HepG2 (cell line): Measurements from ENCODE around the gene WNK2. TPM values are rescaled to one million over a fixed set of nuclear protein-coding genes. Genes with fewer than 3 reads are reported as not detected.

Source experiments
- ATAC-seq: fragments of 200-7000 bp; cut with Tn5 transposase; 3 replicates; pipeline ENCODE4 v1.9.1; 2020; ENCODE audit warnings: mild to moderate bottlenecking, moderate library complexity
- BruUV-seq: library from RNA; stranded (reverse); fragments of 400-500 nt; replicated peaks from 2 replicates; lab custom pipeline; 2021; lab: Mats Ljungman, UMichigan
- CTCF ChIA-PET: fragments of 300-600 bp; formaldehyde crosslinking; extraction: SDS; loops from one replicate; lab custom pipeline; 2021; ENCODE audit warnings: low total read pairs, inconsistent platforms, low intra/inter-chr PET ratio; lab: Yijun Ruan, JAX
- POLR2A ChIA-PET: fragments of 350-600 bp; sonication (Branson Sonifier 250); formaldehyde crosslinking; loops from one replicate; lab custom pipeline; 2020; ENCODE audit warnings: antibody characterized with exemption, inconsistent platforms; lab: Yijun Ruan, JAX
- DNase-seq: peaks from one replicate; pipeline ENCODE4 v3.0.0-alpha.2; 2015; ENCODE audit warnings: low spot score
- FAIRE-seq: peaks from 3 replicates; lab custom pipeline; 2011; peaks lifted over from hg19 to GRCh38; lab: Jason Lieb, UNC
- H2AFZ ChIP-seq: one replicate; pipeline ENCODE4 v1.6.1; 2011; ENCODE audit warnings: low read length, inconsistent platforms
- H3K27ac ChIP-seq: fragments of 300-600 bp; 3 replicates; pipeline ENCODE4 v1.8.0; 2011; ENCODE audit warnings: mixed run types, mild to moderate bottlenecking, mixed read lengths, low read length, inconsistent platforms; ENCODE audit not compliant: insufficient read depth; ENCODE audit errors: extremely low read length
- H3K27me3 ChIP-seq, 2 experiments: fragments of 200-600 bp in 1 of 2; 2 replicates in 1 of 2; 3 replicates in 1 of 2; pipeline versions ENCODE4 v1.6.0 to v1.8.0; 2011; ENCODE audit warnings: low read length in 2 of 2, mild to moderate bottlenecking in 2 of 2, moderate library complexity in 2 of 2, inconsistent platforms in 1 of 2; ENCODE audit not compliant: insufficient read depth in 2 of 2, control insufficient read depth in 1 of 2
- H3K36me3 ChIP-seq, 2 experiments: fragments of 200-600 bp in 1 of 2; replicated peaks in 1 of 2; 2 replicates in 1 of 2; 3 replicates in 1 of 2; pipeline versions ENCODE4 v1.5.1 to v1.8.0; 2011; ENCODE audit warnings: low read length in 2 of 2, inconsistent platforms in 1 of 2; ENCODE audit not compliant: insufficient read depth in 2 of 2, control insufficient read depth in 1 of 2
- H3K4me1 ChIP-seq: 2 replicates; pipeline ENCODE4 v1.5.1; 2012; ENCODE audit warnings: low read length, inconsistent platforms; ENCODE audit not compliant: insufficient read depth
- H3K4me2 ChIP-seq: 2 replicates; pipeline ENCODE4 v1.6.0; 2011; ENCODE audit warnings: low read depth, low read length, inconsistent platforms
- H3K4me3 ChIP-seq, 3 experiments: fragments of 200-600 bp in 1 of 3; sonication (generic), shearing (Covaris generic) in 1 of 3; replicated peaks in 1 of 3; 2 replicates each; pipeline ENCODE4 v1.5.1; 2011 to 2016; ENCODE audit warnings: low read length in 3 of 3, inconsistent platforms in 2 of 3, low read depth in 2 of 3, mild to moderate bottlenecking in 2 of 3, control low read depth in 1 of 3, mixed read lengths in 1 of 3; ENCODE audit not compliant: insufficient read depth in 1 of 3
- H3K79me2 ChIP-seq: one replicate; pipeline ENCODE4 v1.6.1; 2011; ENCODE audit warnings: low read length, inconsistent platforms; ENCODE audit not compliant: insufficient read depth
- H3K9ac ChIP-seq: 2 replicates; pipeline ENCODE4 v1.6.0; 2011; ENCODE audit warnings: mild to moderate bottlenecking, low read depth, low read length, inconsistent platforms; ENCODE audit not compliant: insufficient read depth
- H3K9me3 ChIP-seq: 2 replicates; pipeline ENCODE4 v1.5.1; 2012; ENCODE audit warnings: mild to moderate bottlenecking, low read length
- H4K20me1 ChIP-seq: 2 replicates; pipeline ENCODE4 v1.6.0; 2011; ENCODE audit warnings: inconsistent platforms, mild to moderate bottlenecking, low read length, moderate library complexity; ENCODE audit not compliant: insufficient read depth
- CHD2 ChIP-seq: IDR thresholded peaks from 2 replicates; pipeline ENCODE4 v1.6.1; 2011; ENCODE audit warnings: low read depth, low read length, improper control_type of control experiment
- DPF2 ChIP-seq: sonication (generic); formaldehyde crosslinking; IDR thresholded peaks from 2 replicates; pipeline ENCODE4 v1.4.0; 2020; ENCODE audit warnings: mild to moderate bottlenecking, low read depth, missing genetic modification reagents, borderline replicate concordance
- ELF3 ChIP-seq: IDR thresholded peaks from 2 replicates; pipeline ENCODE4 v1.6.1; 2016; ENCODE audit warnings: missing genetic modification reagents, missing compliant biosample characterization
- IRF2 ChIP-seq: IDR thresholded peaks from 2 replicates; pipeline ENCODE4 v1.6.1; 2018; ENCODE audit warnings: missing genetic modification reagents, missing compliant biosample characterization
- MIXL1 ChIP-seq: IDR thresholded peaks from 2 replicates; pipeline ENCODE4 v1.6.1; 2016
- NR1H2 ChIP-seq: sonication (generic); formaldehyde crosslinking; IDR thresholded peaks from 2 replicates; pipeline ENCODE4 v1.8.1; 2022; ENCODE audit warnings: low read depth, missing genetic modification reagents, borderline replicate concordance
- RFX1 ChIP-seq: fragments of 450-650 bp; IDR thresholded peaks from 2 replicates; pipeline ENCODE4 v1.6.1; 2017
- SMARCC2 ChIP-seq: fragments of 450-650 bp; IDR thresholded peaks from 2 replicates; pipeline ENCODE4 v1.6.1; 2017; ENCODE audit warnings: antibody characterized with exemption, mild to moderate bottlenecking
- ZBTB7A ChIP-seq: sonication (generic); formaldehyde crosslinking; IDR thresholded peaks from 2 replicates; pipeline ENCODE4 v1.8.0; 2022; ENCODE audit warnings: mild to moderate bottlenecking, missing genetic modification reagents
- ZNF207 ChIP-seq: fragments of 450-650 bp; IDR thresholded peaks from 2 replicates; pipeline ENCODE4 v1.6.1; 2016; ENCODE audit warnings: antibody characterized with exemption, borderline replicate concordance
- ZNF3 ChIP-seq: IDR thresholded peaks from 2 replicates; pipeline ENCODE4 v1.7.0; 2017; ENCODE audit warnings: inconsistent platforms
- ZNF33A ChIP-seq: sonication (generic); formaldehyde crosslinking; IDR thresholded peaks from 2 replicates; pipeline ENCODE4 v1.5.1; 2020; ENCODE audit warnings: missing genetic modification reagents, mild to moderate bottlenecking, moderate library complexity, borderline replicate concordance
- ZNF484 ChIP-seq: sonication (generic); formaldehyde crosslinking; IDR thresholded peaks from 2 replicates; pipeline ENCODE4 v1.5.1; 2020; ENCODE audit warnings: mild to moderate bottlenecking, low read depth, missing genetic modification reagents, borderline replicate concordance
- ZNF570 ChIP-seq: sonication (generic); formaldehyde crosslinking; IDR thresholded peaks from 2 replicates; pipeline ENCODE4 v1.4.0; 2020; ENCODE audit warnings: mild to moderate bottlenecking, missing genetic modification reagents, borderline replicate concordance
- ZNF775 ChIP-seq: sonication (generic); formaldehyde crosslinking; IDR thresholded peaks from 2 replicates; pipeline ENCODE4 v1.4.0; 2020; ENCODE audit warnings: missing genetic modification reagents, mild to moderate bottlenecking, moderate library complexity, borderline replicate concordance
- WGBS: methylation state at CpG from one replicate; pipeline ENCODE4 v1.1.6; 2017; ENCODE audit warnings: low lambda C conversion rate; 5-methylcytosine and 5-hydroxymethylcytosine counted together
- in situ Hi-C: cut with HindIII; loops from 2 replicates; pipeline ENCODE4 v1.10.0; 2017; ENCODE audit warnings: low pct_unique_long_range_greater_than_20kb; ENCODE audit not compliant: extremely low pct_ligation_motif_present
- intact Hi-C: fragments of 100-400 bp; cut with micrococcal nuclease; formaldehyde crosslinking; loops from one replicate; pipeline ENCODE4 v1.10.0; 2022; ENCODE audit not compliant: unreplicated experiment
- polyA plus RNA-seq, 8 experiments: library from polyadenylated mRNA; depleted of rRNA in 3 of 8; stranded (reverse) in 7 of 8; unstranded in 1 of 8; fragments of >200 nt; fragmentation: Illumina TruSeq in 4 of 8; extraction: Trizol in 4 of 8; gene quantifications; 2 replicates each; pipeline versions ENCODE4 v1.2.1 to v1.2.3, GENCODE V29; 2011 to 2016; ENCODE audit warnings: low read depth in 4 of 8, missing spikeins in 1 of 8, mixed read lengths in 1 of 8; ENCODE audit not compliant: insufficient read depth in 1 of 8
- total RNA-seq, 5 experiments: library from RNA; depleted of rRNA; stranded (reverse); fragments of >200 nt; fragmentation: Illumina TruSeq; extraction: Trizol; gene quantifications; 2 replicates each; pipeline ENCODE4 v1.2.3, GENCODE V29; 2016; ENCODE audit warnings: low read depth in 1 of 5

The WNK2 gene
- total and polyA plus RNA-seq, 2 of the 13 experiments (the other 11 are each of a cell fraction or from before 2014, with no cell fraction given), result 10.5 to 12.0 TPM

GRCh38 chr9:93287189-93287552 is 103.2 kb downstream of the WNK2 start:
- Histone ChIP-seq H3K4me2 (no peak overlapping the region), H2AFZ (no peak overlapping the region), H3K4me3 (no peak overlapping the region), H3K9ac (no peak overlapping the region), H3K27me3 (no peaks in the 10 kb centered on the region), H3K9me3 (no peaks in the 10 kb centered on the region), H3K27ac (no peak overlapping the region), H3K79me2 (no peaks in the 10 kb centered on the region), H3K4me1 (peaks cover 25% of the 10 kb centered on the region), H3K36me3 (peaks cover 3 to 11% of the 10 kb centered on the region in 2 experiments; a peak in 3 of 5 replicates), H4K20me1 (no peaks in the 10 kb centered on the region)
- ChIA-PET CTCF (no interaction called here), POLR2A (no interaction called here)
- in situ Hi-C loops, result no loop called here
- intact Hi-C loops, result no loop called here
- DNase-seq (no peak), FAIRE-seq (no peak), ATAC-seq (no peak)
- 91% methylated on average over 8 of the region's 10 CpGs for WGBS
- BruUV-seq, result no TSS peak
- no peak for TF ChIP-seq RFX1
- no peak for TF ChIP-seq ZNF3 (CRISPR knock-in tag)
- TF ChIP-seq ZNF33A (CRISPR knock-in tag), result no peak
- TF ChIP-seq ZBTB7A (CRISPR knock-in tag), result no peak
- no peak for TF ChIP-seq NR1H2 (CRISPR knock-in tag)
- no peak for TF ChIP-seq SMARCC2
- no peak for TF ChIP-seq DPF2 (CRISPR knock-in tag)
- no peak for TF ChIP-seq ZNF570
- no peak for TF ChIP-seq CHD2
- TF ChIP-seq ZNF484 (CRISPR knock-in tag), result no peak

GRCh38 chr9:93287593-93287992 is 103.7 kb downstream of the WNK2 start:
- H2AFZ ChIP-seq, result no peak overlapping the region
- H3K27me3 ChIP-seq, result no peaks in the 10 kb centered on the region
- peaks cover 6 to 14% of the 10 kb centered on the region in 2 experiments; a peak in 3 of 5 replicates for H3K36me3 ChIP-seq
- DNase-seq, result no peak
- CTCF ChIA-PET, result no interaction called here
- over 99% methylated on average over 5 of the region's 5 CpGs for WGBS
- no peak overlapping the region for H3K9ac ChIP-seq
- BruUV-seq, result no TSS peak
- H3K27ac ChIP-seq, result no peak overlapping the region
- no peak overlapping the region for H3K4me2 ChIP-seq
- TF ChIP-seq ZNF775 (CRISPR knock-in tag), result no peak
- no peak for TF ChIP-seq IRF2 (CRISPR knock-in tag)
- TF ChIP-seq ELF3, result no peak
- no peak for TF ChIP-seq ZNF207
- no peak for TF ChIP-seq MIXL1 (CRISPR knock-in tag)
- POLR2A ChIA-PET, result interaction anchor here (3.7 kb wide), 1 partner anchor 11 kb away, joined by 67 read pairs; no protein-coding TSS in a partner anchor
- H3K4me1 ChIP-seq, result peaks cover 25% of the 10 kb centered on the region
- intact Hi-C loops, result no loop called here
- no peak overlapping the region for H3K4me3 ChIP-seq
- H3K79me2 ChIP-seq, result no peaks in the 10 kb centered on the region
- in situ Hi-C loops, result no loop called here
- ATAC-seq, result no peak
- no peaks in the 10 kb centered on the region for H3K9me3 ChIP-seq
- FAIRE-seq, result no peak
- no peaks in the 10 kb centered on the region for H4K20me1 ChIP-seq
